ENCODE measurements around the gene PHACTR1. TPM values are rescaled to one million over a fixed set of nuclear protein-coding genes. Genes with fewer than 3 reads are reported as not detected.

The PHACTR1 gene
- total RNA-seq, 2 donors from 2014 or later: 2.8 to 6.3 TPM

GRCh38 chr6:13238640-13239216 lies 522.2 kb downstream of the PHACTR1 start:
- no peak overlapping the region for H3K27ac Mint-ChIP-seq

GRCh38 chr6:13239530-13240455 lies 523.2 kb downstream of the PHACTR1 start:
- no peak overlapping the region for H3K27ac Mint-ChIP-seq
- Histone ChIP-seq H3K27me3 (ENCODE audit: control insufficient read depth, insufficient read depth, low read length, poor library complexity, severe bottlenecking) (no peaks in the 10 kb centered on the region), H3K9me3 (ENCODE audit: control insufficient read depth, low read length) (peaks cover 15% of the 10 kb centered on the region), H3K9ac (ENCODE audit: extremely low read depth, low read length, poor library complexity, severe bottlenecking) (no peak overlapping the region), H3K4me1 (ENCODE audit: control insufficient read depth, insufficient read depth, low read length) (no peaks in the 10 kb centered on the region), H3K36me3 (ENCODE audit: control insufficient read depth, insufficient read depth, low read length) (peaks cover 42% of the 10 kb centered on the region), H3K4me3 (ENCODE audit: low read length) (no peak overlapping the region), H3K27ac (ENCODE audit: low read depth, low read length) (no peak overlapping the region)
- TF ChIP-seq CTCF (conservative IDR thresholded peaks at IDR 0.05): no peak
- peaks cover 6% of the 10 kb centered on the region for H3K4me1 Mint-ChIP-seq
- H3K27me3 Mint-ChIP-seq (ENCODE audit: insufficient read depth): peaks cover 12% of the 10 kb centered on the region
- WGBS, 2 experiments (ENCODE audit: insufficient coverage in 1 of 2, insufficient read length in 1 of 2): 89 to 90% methylated on average over 7 to 9 of the region's 9 CpGs
- no peak overlapping the region for H3K4me3 Mint-ChIP-seq
- peaks cover 17% of the 10 kb centered on the region for H3K9me3 Mint-ChIP-seq
- peak; percentile 3 for DNase-seq
- peaks cover 8% of the 10 kb centered on the region for H3K36me3 Mint-ChIP-seq (ENCODE audit: low read depth)

More at GRCh38 chr6:13238640-13239216, 522.2 kb downstream of the PHACTR1 start:
- TF ChIP-seq CTCF (conservative IDR thresholded peaks at IDR 0.05): no peak
- H3K9ac ChIP-seq (ENCODE audit: extremely low read depth, low read length, poor library complexity, severe bottlenecking): no peak overlapping the region
- no peaks in the 10 kb centered on the region for H3K27me3 ChIP-seq (ENCODE audit: control insufficient read depth, insufficient read depth, low read length, poor library complexity, severe bottlenecking)
- H3K27ac ChIP-seq (ENCODE audit: low read depth, low read length): no peak overlapping the region
- H3K36me3 ChIP-seq (ENCODE audit: control insufficient read depth, insufficient read depth, low read length): peaks cover 53% of the 10 kb centered on the region
- Mint-ChIP-seq H3K4me3 (no peak overlapping the region), H3K9me3 (peaks cover 6% of the 10 kb centered on the region), H3K4me1 (peaks cover 6% of the 10 kb centered on the region), H3K36me3 (ENCODE audit: low read depth) (peaks cover 6% of the 10 kb centered on the region), H3K27me3 (ENCODE audit: insufficient read depth) (peaks cover 17% of the 10 kb centered on the region)
- H3K4me3 ChIP-seq (ENCODE audit: low read length): no peak overlapping the region
- no peaks in the 10 kb centered on the region for H3K4me1 ChIP-seq (ENCODE audit: control insufficient read depth, insufficient read depth, low read length)
- peaks cover 8% of the 10 kb centered on the region for H3K9me3 ChIP-seq (ENCODE audit: control insufficient read depth, low read length)
- WGBS, 2 experiments (ENCODE audit: insufficient coverage in 1 of 2, insufficient read length in 1 of 2): 86 to 96% methylated on average over 4 to 6 of the region's 7 CpGs
- DNase-seq: no peak

GRCh38 chr6:13241364-13241763 lies 524.8 kb downstream of the PHACTR1 start:
- peak; percentile 10 for DNase-seq
- no peak overlapping the region for H3K27ac ChIP-seq (ENCODE audit: low read depth, low read length)
- Mint-ChIP-seq H3K9me3 (peaks cover 22% of the 10 kb centered on the region), H3K27ac (no peak overlapping the region), H3K27me3 (ENCODE audit: insufficient read depth) (peaks cover 2% of the 10 kb centered on the region), H3K36me3 (ENCODE audit: low read depth) (peaks cover 8% of the 10 kb centered on the region), H3K4me1 (peaks cover 6% of the 10 kb centered on the region), H3K4me3 (no peak overlapping the region)
- peaks cover 15% of the 10 kb centered on the region for H3K9me3 ChIP-seq (ENCODE audit: control insufficient read depth, low read length)
- TF ChIP-seq CTCF (conservative IDR thresholded peaks at IDR 0.05): no peak
- H3K9ac ChIP-seq (ENCODE audit: extremely low read depth, low read length, poor library complexity, severe bottlenecking): no peak overlapping the region
- H3K27me3 ChIP-seq (ENCODE audit: control insufficient read depth, insufficient read depth, low read length, poor library complexity, severe bottlenecking): no peaks in the 10 kb centered on the region
- no peaks in the 10 kb centered on the region for H3K4me1 ChIP-seq (ENCODE audit: control insufficient read depth, insufficient read depth, low read length)
- H3K4me3 ChIP-seq (ENCODE audit: low read length): no peak overlapping the region
- 92 to 96% methylated on average over 4 to 5 of the region's 5 CpGs for WGBS, 2 experiments (ENCODE audit: insufficient coverage in 1 of 2, insufficient read length in 1 of 2)
- H3K36me3 ChIP-seq (ENCODE audit: control insufficient read depth, insufficient read depth, low read length): peaks cover 33% of the 10 kb centered on the region
